Fibroblast of lung (primary cell): ENCODE measurements around the gene ZFP42. TPM values are rescaled to one million over a fixed set of nuclear protein-coding genes. Genes with fewer than 3 reads are reported as not detected.

Source experiments
- DNase-seq, 2 donors: peaks; one replicate each; pipeline versions ENCODE4 v3.0.0 to v3.0.0-alpha.2; 2010; ENCODE audit warnings: low read depth in 2 of 2
- H2AFZ ChIP-seq: 2 replicates; pipeline ENCODE4 v1.5.1; 2012; ENCODE audit warnings: low read length, control low read depth, inconsistent platforms
- H3K27ac ChIP-seq: 2 replicates; pipeline ENCODE4 v1.5.1; 2011; ENCODE audit warnings: low read length, control low read depth; ENCODE audit not compliant: insufficient read depth
- H3K27me3 ChIP-seq: 2 replicates; pipeline ENCODE4 v1.5.1; 2011; ENCODE audit warnings: mild to moderate bottlenecking, low read length; ENCODE audit not compliant: control insufficient read depth, insufficient read depth
- H3K36me3 ChIP-seq: 2 replicates; pipeline ENCODE4 v1.5.1; 2011; ENCODE audit warnings: low read length; ENCODE audit not compliant: control insufficient read depth, insufficient read depth
- H3K4me1 ChIP-seq: 2 replicates; pipeline ENCODE4 v1.5.1; 2011; ENCODE audit warnings: low read length; ENCODE audit not compliant: control insufficient read depth, insufficient read depth; ENCODE audit errors: extremely low read depth
- H3K4me2 ChIP-seq: 2 replicates; pipeline ENCODE4 v1.5.1; 2011; ENCODE audit warnings: low read length, control low read depth; ENCODE audit not compliant: insufficient read depth; ENCODE audit errors: extremely low read depth
- H3K4me3 ChIP-seq, 4 experiments: fragments of 200-600 bp in 1 of 4; sonication (generic) in 1 of 4; replicated peaks in 1 of 4; 2 replicates each; pipeline ENCODE4 v1.5.1; 2011 to 2016; ENCODE audit warnings: low read length in 4 of 4, low read depth in 3 of 4, mild to moderate bottlenecking in 3 of 4, control low read depth in 2 of 4, inconsistent platforms in 1 of 4, mixed read lengths in 1 of 4; ENCODE audit not compliant: insufficient read depth in 1 of 4; ENCODE audit errors: control extremely low read depth in 1 of 4
- H3K79me2 ChIP-seq: 2 replicates; pipeline ENCODE4 v1.5.1; 2012; ENCODE audit warnings: mild to moderate bottlenecking, low read length, inconsistent platforms; ENCODE audit not compliant: control insufficient read depth, insufficient read depth
- H3K9ac ChIP-seq: 2 replicates; pipeline ENCODE4 v1.5.1; 2011; ENCODE audit warnings: mild to moderate bottlenecking, low read length, control low read depth; ENCODE audit not compliant: insufficient read depth
- H3K9me3 ChIP-seq: 2 replicates; pipeline ENCODE4 v1.5.1; 2012; ENCODE audit warnings: low read depth, low read length; ENCODE audit not compliant: control insufficient read depth, insufficient read depth
- H4K20me1 ChIP-seq: 2 replicates; pipeline ENCODE4 v1.5.1; 2011; ENCODE audit warnings: low read length; ENCODE audit not compliant: control insufficient read depth, insufficient read depth; ENCODE audit errors: extremely low read depth
- CTCF ChIP-seq, 2 donors: IDR thresholded peaks in 1 of 2; conservative IDR thresholded peaks in 1 of 2; 1 replicate in 1 of 2; 2 replicates in 1 of 2; pipeline ENCODE4 v1.5.1; 2011 to 2012; ENCODE audit warnings: low read length in 2 of 2, control low read depth in 1 of 2, inconsistent platforms in 1 of 2, low read depth in 1 of 2, mild to moderate bottlenecking in 1 of 2
- EZH2 ChIP-seq: IDR thresholded peaks from 2 replicates; pipeline ENCODE4 v1.5.1; 2012; ENCODE audit warnings: low read length, control low read depth, mild to moderate bottlenecking; ENCODE audit errors: missing control alignments
- polyA plus RNA-seq, 2 donors: library from polyadenylated mRNA; depleted of rRNA in 1 of 2; stranded (reverse) in 1 of 2; unstranded in 1 of 2; fragments of >200 nt; gene quantifications; 2 replicates each; pipeline ENCODE4 v1.2.1, GENCODE V29; 2011 to 2012; ENCODE audit warnings: missing spikeins in 1 of 2
- total RNA-seq: library from RNA; depleted of rRNA; stranded (reverse); fragments of >200 nt; gene quantifications from 2 replicates; pipeline ENCODE4 v1.2.1, GENCODE V29; 2014

ZFP42 gene
- total and polyA plus RNA-seq, 2 donors (not counting 1 experiment from before 2014, with no cell fraction given) = 0.33 TPM; not detected in 1

DNA sequence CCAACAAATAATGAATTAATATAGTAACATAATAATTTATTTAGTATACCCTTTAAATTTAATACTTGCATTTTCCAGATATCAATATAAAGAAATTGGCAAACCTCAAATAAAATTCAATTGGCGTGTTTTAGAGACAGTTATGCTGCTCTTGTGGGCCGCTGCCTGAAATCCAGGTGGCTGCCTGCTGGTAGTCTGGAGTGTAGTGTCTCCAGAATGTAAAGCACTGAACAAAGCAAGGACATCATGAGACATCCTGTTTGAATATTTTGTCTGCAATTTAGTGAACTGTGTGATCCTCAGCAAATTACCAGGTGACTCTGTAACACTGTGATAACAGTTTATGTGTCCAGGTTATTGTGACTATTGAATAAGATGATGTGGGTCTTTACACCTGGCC, 29.9 kb downstream of the ZFP42 start:
- no peaks in the 10 kb centered on the region for H4K20me1 ChIP-seq
- no peaks in the 10 kb centered on the region for H3K4me1 ChIP-seq
- H3K4me3 ChIP-seq = no peak overlapping the region
- no peak overlapping the region for H3K9ac ChIP-seq
- H3K27ac ChIP-seq = no peak overlapping the region
- no peak overlapping the region for H2AFZ ChIP-seq
- no peak for DNase-seq
- no peaks in the 10 kb centered on the region for H3K27me3 ChIP-seq
- H3K79me2 ChIP-seq = no peaks in the 10 kb centered on the region
- H3K36me3 ChIP-seq = no peaks in the 10 kb centered on the region
- H3K9me3 ChIP-seq = no peaks in the 10 kb centered on the region
- no peak overlapping the region for H3K4me2 ChIP-seq
- no peak for TF ChIP-seq EZH2
- no peak for TF ChIP-seq CTCF (conservative IDR thresholded peaks at IDR 0.05 in 1 of 2, IDR thresholded peaks at IDR 0.05 in 1 of 2; ENCODE audit: low read depth in 1 of 2, low read length in 2 of 2)

DNA sequence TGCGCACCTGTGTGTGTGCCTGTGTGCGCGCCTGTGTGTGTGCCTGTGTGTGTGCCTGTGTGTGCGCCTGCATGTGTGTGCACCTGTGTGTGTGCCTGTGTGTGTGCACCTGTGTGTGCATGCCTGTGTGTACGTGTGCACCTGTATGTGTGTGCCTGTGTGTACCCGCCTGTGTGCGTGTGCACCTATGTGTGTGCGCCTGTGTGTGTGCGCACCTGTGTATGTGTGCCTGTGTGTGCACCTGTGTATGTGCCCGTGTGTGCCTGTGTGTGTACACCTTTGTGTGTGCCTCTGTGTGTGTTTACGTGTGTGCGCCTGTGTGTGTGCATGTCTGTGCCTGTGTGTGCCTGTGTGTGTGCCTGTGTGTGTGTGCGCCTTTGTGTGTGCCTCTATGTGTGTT, 33.5 kb downstream of the ZFP42 start:
- H2AFZ ChIP-seq = no peak overlapping the region
- H3K36me3 ChIP-seq = no peaks in the 10 kb centered on the region
- H3K27ac ChIP-seq = no peak overlapping the region
- H3K27me3 ChIP-seq = no peaks in the 10 kb centered on the region
- no peak for DNase-seq
- no peaks in the 10 kb centered on the region for H3K4me1 ChIP-seq
- H3K4me3 ChIP-seq = no peak overlapping the region
- no peaks in the 10 kb centered on the region for H4K20me1 ChIP-seq
- no peaks in the 10 kb centered on the region for H3K9me3 ChIP-seq
- TF ChIP-seq CTCF (conservative IDR thresholded peaks at IDR 0.05 in 1 of 2, IDR thresholded peaks at IDR 0.05 in 1 of 2; ENCODE audit: low read depth in 1 of 2, low read length in 2 of 2) (no peak), EZH2 (no peak)
- no peaks in the 10 kb centered on the region for H3K79me2 ChIP-seq
- no peak overlapping the region for H3K4me2 ChIP-seq
- no peak overlapping the region for H3K9ac ChIP-seq

DNA sequence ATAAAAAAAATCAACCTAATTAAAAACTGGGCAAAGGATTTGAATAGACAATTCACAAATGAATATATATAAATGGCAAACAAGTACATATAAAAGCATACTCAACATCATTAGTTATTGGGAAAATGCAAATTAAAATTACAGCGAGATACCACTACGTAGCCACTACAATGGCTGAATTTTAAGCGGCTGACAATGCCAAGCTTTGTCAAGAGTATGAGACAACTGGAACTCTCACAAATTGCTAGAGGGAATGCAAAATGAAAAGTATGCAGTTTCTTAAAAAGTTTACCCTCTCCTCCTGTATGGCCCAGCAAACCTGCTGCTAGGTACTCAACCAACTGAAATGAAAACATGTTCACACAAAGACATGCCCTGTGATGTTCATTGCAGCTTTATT, 34.8 kb downstream of the ZFP42 start:
- Histone ChIP-seq H3K36me3 (no peaks in the 10 kb centered on the region), H3K9ac (no peak overlapping the region), H3K79me2 (no peaks in the 10 kb centered on the region), H3K9me3 (no peaks in the 10 kb centered on the region), H3K27me3 (no peaks in the 10 kb centered on the region), H3K4me3 (no peak overlapping the region), H3K4me2 (no peak overlapping the region), H2AFZ (no peak overlapping the region), H3K27ac (no peak overlapping the region), H4K20me1 (no peaks in the 10 kb centered on the region), H3K4me1 (no peaks in the 10 kb centered on the region)
- DNase-seq = no peak
- no peak for TF ChIP-seq CTCF (conservative IDR thresholded peaks at IDR 0.05 in 1 of 2, IDR thresholded peaks at IDR 0.05 in 1 of 2; ENCODE audit: low read depth in 1 of 2, low read length in 2 of 2)
- no peak for TF ChIP-seq EZH2
